Smooth muscle cell (in vitro differentiated cells): ENCODE measurements around the gene NTRK1. TPM values are rescaled to one million over a fixed set of nuclear protein-coding genes. Genes with fewer than 3 reads are reported as not detected.

Experiments used
- DNase-seq: peaks from one replicate; lab custom pipeline; 2025; ENCODE audit not compliant: unreplicated experiment; lab: John Stamatoyannopoulos, UW
- H2AFZ ChIP-seq: fragments of 200-600 bp; sonication (generic); 2 replicates; pipeline ENCODE4 v1.6.0; 2016; ENCODE audit warnings: antibody characterized with exemption, low read depth, mild to moderate bottlenecking
- H3F3A ChIP-seq: fragments of 200-600 bp; sonication (generic); 2 replicates; pipeline ENCODE4 v1.6.0; 2017; ENCODE audit warnings: antibody characterized with exemption, low read depth
- H3K27ac ChIP-seq: fragments of 200-600 bp; sonication (generic); 2 replicates; pipeline ENCODE4 v1.5.1; 2016; ENCODE audit warnings: low read depth, mild to moderate bottlenecking
- H3K27me3 ChIP-seq: fragments of 200-600 bp; sonication (generic); 2 replicates; pipeline ENCODE4 v1.6.1; 2016; ENCODE audit warnings: low read depth, mild to moderate bottlenecking
- H3K36me3 ChIP-seq: fragments of 200-600 bp; sonication (generic); 2 replicates; pipeline ENCODE4 v1.5.1; 2016; ENCODE audit warnings: low read depth
- H3K4me1 ChIP-seq: fragments of 200-600 bp; sonication (generic); 2 replicates; pipeline ENCODE4 v1.5.1; 2016; ENCODE audit warnings: low read depth
- H3K4me2 ChIP-seq: fragments of 200-600 bp; sonication (generic); 2 replicates; pipeline ENCODE4 v1.6.0; 2016; ENCODE audit warnings: mild to moderate bottlenecking
- H3K4me3 ChIP-seq: fragments of 200-600 bp; sonication (generic); 2 replicates; pipeline ENCODE4 v1.5.1; 2016; ENCODE audit warnings: mild to moderate bottlenecking
- H3K79me2 ChIP-seq: fragments of 200-600 bp; sonication (generic); 2 replicates; pipeline ENCODE4 v1.6.0; 2016; ENCODE audit warnings: low read depth, mild to moderate bottlenecking
- H3K9ac ChIP-seq: fragments of 200-600 bp; sonication (generic); 2 replicates; pipeline ENCODE4 v1.6.0; 2016; ENCODE audit warnings: low read depth
- H3K9me3 ChIP-seq: fragments of 200-600 bp; sonication (generic); replicated peaks from 2 replicates; pipeline ENCODE4 v1.5.1; 2016; ENCODE audit warnings: low read depth
- H4K20me1 ChIP-seq: fragments of 200-600 bp; sonication (generic); 2 replicates; pipeline ENCODE4 v1.6.0; 2016; ENCODE audit warnings: low read depth
- CTCF ChIP-seq: fragments of 200-600 bp; sonication (generic); IDR thresholded peaks from 2 replicates; pipeline ENCODE4 v1.5.1; 2017; ENCODE audit warnings: borderline replicate concordance, mild to moderate bottlenecking, antibody characterized with exemption; ENCODE audit not compliant: insufficient read depth, poor library complexity, severe bottlenecking
- WGBS: methylation state at CpG from one replicate; pipeline ENCODE4 v1.1.7; 2016; ENCODE audit warnings: low lambda C conversion rate; 5-methylcytosine and 5-hydroxymethylcytosine counted together
- polyA plus RNA-seq: library from polyadenylated mRNA; unstranded; fragments of >200 nt; fragmentation: Nextera tagmentation; extraction: Ambion mirVana; gene quantifications from 2 replicates; pipeline ENCODE4 v1.2.1, GENCODE V29; 2016
- total RNA-seq: library from RNA; depleted of rRNA; stranded (reverse); fragments of >200 nt; gene quantifications from 2 replicates; pipeline ENCODE4 v1.2.3, GENCODE V29; 2014

NTRK1 gene
- total and polyA plus RNA-seq, 2 experiments from 2014 or later = 0.85 to 3.6 TPM

GRCh38 chr1:156856282-156856785 is 4.3 kb upstream of the NTRK1 start:
- no peaks in the 10 kb centered on the region for H3K79me2 ChIP-seq
- H3K4me2 ChIP-seq = no peak overlapping the region
- no peak overlapping the region for H3K27ac ChIP-seq
- H4K20me1 ChIP-seq = no peaks in the 10 kb centered on the region
- H3K4me1 ChIP-seq = peaks cover 24% of the 10 kb centered on the region
- DNase-seq = no peak
- WGBS = 83% methylated on average over 3 of the region's 3 CpGs
- peaks cover 5% of the 10 kb centered on the region for H3K27me3 ChIP-seq
- H3F3A ChIP-seq = peaks cover 4% of the 10 kb centered on the region
- no peaks in the 10 kb centered on the region for H3K36me3 ChIP-seq
- no peak overlapping the region for H3K9ac ChIP-seq
- no peak for TF ChIP-seq CTCF
- no peaks in the 10 kb centered on the region for H3K9me3 ChIP-seq
- no peak overlapping the region for H3K4me3 ChIP-seq
- H2AFZ ChIP-seq = no peak overlapping the region

GRCh38 chr1:156857532-156857931 is 3.1 kb upstream of the NTRK1 start:
- no peak for DNase-seq
- Histone ChIP-seq H3K79me2 (no peaks in the 10 kb centered on the region), H4K20me1 (no peaks in the 10 kb centered on the region), H3K4me3 (no peak overlapping the region), H3K4me2 (no peak overlapping the region), H3K9me3 (no peaks in the 10 kb centered on the region), H3K36me3 (no peaks in the 10 kb centered on the region), H3F3A (peaks cover 4% of the 10 kb centered on the region), H3K27me3 (peaks cover 14% of the 10 kb centered on the region), H3K27ac (no peak overlapping the region), H3K9ac (no peak overlapping the region), H3K4me1 (peaks cover 24% of the 10 kb centered on the region), H2AFZ (no peak overlapping the region)
- 88% methylated on average over 3 of the region's 3 CpGs for WGBS
- no peak for TF ChIP-seq CTCF

- peaks cover 4% of the 10 kb centered on the region for H3F3A ChIP-seq
- H3K4me2 ChIP-seq = peak overlapping the region; percentile 96
- peaks cover 14% of the 10 kb centered on the region for H3K27me3 ChIP-seq
- no peak overlapping the region for H3K9ac ChIP-seq
- H3K4me1 ChIP-seq = peaks cover 29% of the 10 kb centered on the region
- H3K79me2 ChIP-seq = no peaks in the 10 kb centered on the region
- H4K20me1 ChIP-seq = no peaks in the 10 kb centered on the region
- H3K36me3 ChIP-seq = no peaks in the 10 kb centered on the region
- 15% methylated on average over 5 of the region's 5 CpGs for WGBS
- TF ChIP-seq CTCF = no peak
- peak overlapping the region; percentile 67 for H2AFZ ChIP-seq
- H3K4me3 ChIP-seq = peak overlapping the region; percentile 57
- H3K9me3 ChIP-seq = no peaks in the 10 kb centered on the region
- DNase-seq = no peak
- no peak overlapping the region for H3K27ac ChIP-seq
Measured at GRCh38 chr1:156858555-156858956, 2.1 kb upstream of the NTRK1 start.

GRCh38 chr1:156858959-156859522 is 1.6 kb upstream of the NTRK1 start, which contains the start of gene INSRR:
Gene INSRR, minus strand, starts transcription at chr1:156859117. Its CDS starts 496 bp downstream, at chr1:156858621.
- DNase-seq = peak; percentile 28
- H3K4me2 ChIP-seq = peak within 1 kb of the TSS; percentile 96
- peak within 1 kb of the TSS; percentile 67 for H2AFZ ChIP-seq
- peaks cover 14% of the 10 kb centered on the region for H3K27me3 ChIP-seq
- H3K36me3 ChIP-seq = no peaks in the 10 kb centered on the region
- no peak within 1 kb of the TSS for H3K9ac ChIP-seq
- TF ChIP-seq CTCF = no peak
- H3K9me3 ChIP-seq = no peaks in the 10 kb centered on the region
- no peaks in the 10 kb centered on the region for H4K20me1 ChIP-seq
- H3K79me2 ChIP-seq = no peaks in the 10 kb centered on the region
- 2% methylated on average over 23 of the region's 39 CpGs for WGBS
- H3K4me3 ChIP-seq = peak within 1 kb of the TSS; percentile 57
- peaks cover 4% of the 10 kb centered on the region for H3F3A ChIP-seq
- no peak within 1 kb of the TSS for H3K27ac ChIP-seq
- peaks cover 29% of the 10 kb centered on the region for H3K4me1 ChIP-seq
